ENCODE data around the gene ARHGEF37. TPM values are rescaled to one million over a fixed set of nuclear protein-coding genes. Genes with fewer than 3 reads are reported as not detected.

Gene ARHGEF37
- total and polyA plus RNA-seq, 9 of the 15 experiments (the other 6 are each of a cell fraction or from before 2014, with no cell fraction given) = 0.01 to 0.27 (median 0.05) TPM

DNA sequence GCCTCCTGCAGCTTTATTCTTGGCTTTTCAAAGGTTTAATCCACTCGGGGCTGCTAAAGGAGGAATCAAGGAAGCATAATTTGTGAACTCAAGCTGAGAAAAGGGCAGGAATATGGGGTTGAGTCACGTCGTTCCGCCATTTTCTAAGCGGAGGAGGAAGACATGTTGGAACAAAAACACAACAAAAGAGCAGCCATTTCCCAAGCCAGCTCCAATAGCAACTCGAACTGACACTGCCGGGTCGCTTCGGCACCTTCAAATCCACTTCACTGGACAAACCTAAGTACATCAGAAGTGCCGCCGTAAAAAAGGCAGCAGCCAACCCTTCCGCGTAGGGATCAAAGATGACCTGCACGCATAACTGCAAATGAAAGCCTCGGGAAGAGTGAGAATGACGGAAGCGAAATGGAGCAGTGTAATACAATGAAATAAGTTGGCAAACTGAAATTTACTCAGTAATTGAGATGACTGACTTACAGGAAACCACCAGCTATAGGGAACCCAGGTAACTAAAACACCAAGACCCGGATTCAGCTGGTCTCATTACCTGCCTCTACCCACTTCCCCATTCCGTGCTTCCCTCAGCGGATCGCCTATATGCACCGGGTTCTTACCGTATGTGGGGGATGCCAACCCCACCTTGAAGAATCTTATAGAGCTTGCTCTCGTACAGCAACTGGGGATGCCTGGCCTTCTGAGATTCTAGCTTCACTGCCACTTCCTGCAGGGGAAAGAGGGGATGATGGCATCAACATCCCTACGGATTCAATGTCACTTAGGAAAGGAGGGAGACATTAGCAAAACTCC is 31.6 kb upstream of the ARHGEF37 start (continued):
- TF ChIP-seq, protein P1, sequence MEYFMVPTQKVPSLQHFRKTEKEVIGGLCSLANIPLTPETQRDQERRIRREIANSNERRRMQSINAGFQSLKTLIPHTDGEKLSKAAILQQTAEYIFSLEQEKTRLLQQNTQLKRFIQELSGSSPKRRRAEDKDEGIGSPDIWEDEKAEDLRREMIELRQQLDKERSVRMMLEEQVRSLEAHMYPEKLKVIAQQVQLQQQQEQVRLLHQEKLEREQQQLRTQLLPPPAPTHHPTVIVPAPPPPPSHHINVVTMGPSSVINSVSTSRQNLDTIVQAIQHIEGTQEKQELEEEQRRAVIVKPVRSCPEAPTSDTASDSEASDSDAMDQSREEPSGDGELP (CRISPR knock-in tag; IDR thresholded peaks at IDR 0.05; ENCODE audit: borderline replicate concordance) = peak; percentile 55; the same call in 1 of the 2 replicates
- no peak for TF ChIP-seq CHD4 (IDR thresholded peaks at IDR 0.05; ENCODE audit: insufficient read depth, insufficient replicate concordance, low read depth, low read length, poor library complexity, severe bottlenecking)

DNA sequence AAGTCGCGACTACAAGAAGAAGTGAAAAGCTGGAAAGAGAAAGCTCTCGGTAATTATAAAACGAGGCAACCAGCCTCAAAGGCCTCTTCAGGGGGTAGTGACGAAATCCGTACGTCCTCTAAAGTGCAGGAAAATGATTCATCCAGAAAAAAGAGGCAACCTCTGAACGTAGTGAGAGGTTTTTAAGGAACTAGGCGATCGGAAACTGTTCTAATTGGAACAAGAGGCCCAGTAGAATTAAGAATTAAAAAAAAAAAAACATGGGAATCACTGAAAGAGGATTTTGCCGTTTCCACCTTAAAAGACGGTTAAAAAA is 31.1 kb upstream of the ARHGEF37 start:
- FAIRE-seq (no peak), DNase-seq (ENCODE audit: extremely low read depth in 1 of 4, low spot score in 3 of 4) (peak in 2 of 4 experiments; percentile 21 to 33), ATAC-seq (no peak)
- peaks cover 70% of the 10 kb centered on the region for H3K79me2 ChIP-seq (ENCODE audit: control insufficient read depth, insufficient read depth, low read length)
- H3K9me3 ChIP-seq (replicated peaks; ENCODE audit: control insufficient read depth, insufficient read depth, low read depth, low read length) = no peaks in the 10 kb centered on the region
- H2AFZ ChIP-seq (ENCODE audit: low read depth, low read length) = no peak overlapping the region
- in situ Hi-C loops (cut with MboI) = loop anchor here (5.0 to 25.0 kb wide), 3 partner anchors 108 to 413 kb away; partner anchors contain the start of gene ABLIM3
- BruUV-seq (replicated peaks) = no TSS peak
- WGBS (ENCODE audit: insufficient coverage, low coverage, missing lambda C conversion rate) = 0% methylated on average over 12 of the region's 12 CpGs
- H3K9ac ChIP-seq (ENCODE audit: insufficient read depth in 1 of 2, low read depth in 2 of 2, low read length in 2 of 2) = peak overlapping the region; percentile 98 to 100
- peaks cover 13% of the 10 kb centered on the region; the same call in 1 of the 2 replicates for H4K20me1 ChIP-seq (replicated peaks; ENCODE audit: control insufficient read depth, insufficient read depth, low read length)
- peaks cover 53% of the 10 kb centered on the region for H3K36me3 ChIP-seq (ENCODE audit: control insufficient read depth, insufficient read depth, low read length)
- H3K27ac ChIP-seq (ENCODE audit: extremely low read depth, low read depth, low read length) = peak overlapping the region; percentile 82
- intact Hi-C loops (cut with micrococcal nuclease) = no loop called here
- H3K27me3 ChIP-seq (ENCODE audit: control insufficient read depth in 2 of 2, insufficient read depth in 2 of 2, low read length in 2 of 2) = no peaks in the 10 kb centered on the region
- peaks cover 6 to 10% of the 10 kb centered on the region in 2 experiments; a peak in 4 of 5 replicates for H3K4me1 ChIP-seq (replicated peaks in 1 of 2; ENCODE audit: control insufficient read depth in 2 of 2, insufficient read depth in 2 of 2, low read length in 2 of 2)
- H3K4me2 ChIP-seq (ENCODE audit: insufficient read depth, low read length) = peak overlapping the region; percentile 94
- H3K9me1 ChIP-seq (ENCODE audit: control insufficient read depth, insufficient read depth, low read length) = no peaks in the 10 kb centered on the region
- ChIA-PET POLR2A (interaction anchor here (0.8 to 3.6 kb wide), 20 partner anchors 9 to 198 kb away, joined by 3 to 13 read pairs (median 4); no protein-coding TSS in a partner anchor), CTCF (ENCODE audit: low intra/inter-chr PET ratio) (no interaction called here)
- peak overlapping the region; percentile 97 for H3K4me3 ChIP-seq
- TF ChIP-seq, protein P2, sequence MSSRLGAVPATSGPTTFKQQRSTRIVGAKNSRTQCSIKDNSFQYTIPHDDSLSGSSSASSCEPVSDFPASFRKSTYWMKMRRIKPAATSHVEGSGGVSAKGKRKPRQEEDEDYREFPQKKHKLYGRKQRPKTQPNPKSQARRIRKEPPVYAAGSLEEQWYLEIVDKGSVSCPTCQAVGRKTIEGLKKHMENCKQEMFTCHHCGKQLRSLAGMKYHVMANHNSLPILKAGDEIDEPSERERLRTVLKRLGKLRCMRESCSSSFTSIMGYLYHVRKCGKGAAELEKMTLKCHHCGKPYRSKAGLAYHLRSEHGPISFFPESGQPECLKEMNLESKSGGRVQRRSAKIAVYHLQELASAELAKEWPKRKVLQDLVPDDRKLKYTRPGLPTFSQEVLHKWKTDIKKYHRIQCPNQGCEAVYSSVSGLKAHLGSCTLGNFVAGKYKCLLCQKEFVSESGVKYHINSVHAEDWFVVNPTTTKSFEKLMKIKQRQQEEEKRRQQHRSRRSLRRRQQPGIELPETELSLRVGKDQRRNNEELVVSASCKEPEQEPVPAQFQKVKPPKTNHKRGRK (tag; IDR thresholded peaks at IDR 0.05) = 0 out of 2 replicates have a peak, but pooled peaks have one; percentile 42
- TF ChIP-seq FOXP1 (CRISPR knock-in tag; IDR thresholded peaks at IDR 0.05) (no peak), CEBPB (tag; IDR thresholded peaks at IDR 0.05) (peak; percentile 49; the same call in 1 of the 2 replicates), RFX1 (IDR thresholded peaks at IDR 0.05) (no peak)
- TF ChIP-seq, protein P3, sequence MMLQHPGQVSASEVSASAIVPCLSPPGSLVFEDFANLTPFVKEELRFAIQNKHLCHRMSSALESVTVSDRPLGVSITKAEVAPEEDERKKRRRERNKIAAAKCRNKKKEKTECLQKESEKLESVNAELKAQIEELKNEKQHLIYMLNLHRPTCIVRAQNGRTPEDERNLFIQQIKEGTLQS (IDR thresholded peaks at IDR 0.05) = peak; percentile 58
- TF ChIP-seq, protein P3 (CRISPR knock-in tag; conservative IDR thresholded peaks at IDR 0.05) = no peak
- TF ChIP-seq, protein P4, sequence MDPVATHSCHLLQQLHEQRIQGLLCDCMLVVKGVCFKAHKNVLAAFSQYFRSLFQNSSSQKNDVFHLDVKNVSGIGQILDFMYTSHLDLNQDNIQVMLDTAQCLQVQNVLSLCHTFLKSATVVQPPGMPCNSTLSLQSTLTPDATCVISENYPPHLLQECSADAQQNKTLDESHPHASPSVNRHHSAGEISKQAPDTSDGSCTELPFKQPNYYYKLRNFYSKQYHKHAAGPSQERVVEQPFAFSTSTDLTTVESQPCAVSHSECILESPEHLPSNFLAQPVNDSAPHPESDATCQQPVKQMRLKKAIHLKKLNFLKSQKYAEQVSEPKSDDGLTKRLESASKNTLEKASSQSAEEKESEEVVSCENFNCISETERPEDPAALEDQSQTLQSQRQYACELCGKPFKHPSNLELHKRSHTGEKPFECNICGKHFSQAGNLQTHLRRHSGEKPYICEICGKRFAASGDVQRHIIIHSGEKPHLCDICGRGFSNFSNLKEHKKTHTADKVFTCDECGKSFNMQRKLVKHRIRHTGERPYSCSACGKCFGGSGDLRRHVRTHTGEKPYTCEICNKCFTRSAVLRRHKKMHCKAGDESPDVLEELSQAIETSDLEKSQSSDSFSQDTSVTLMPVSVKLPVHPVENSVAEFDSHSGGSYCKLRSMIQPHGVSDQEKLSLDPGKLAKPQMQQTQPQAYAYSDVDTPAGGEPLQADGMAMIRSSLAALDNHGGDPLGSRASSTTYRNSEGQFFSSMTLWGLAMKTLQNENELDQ (CRISPR knock-in tag; IDR thresholded peaks at IDR 0.05; ENCODE audit: borderline replicate concordance) = 0 out of 2 replicates have a peak, but pooled peaks have one; percentile 79
- TF ChIP-seq, protein P5, sequence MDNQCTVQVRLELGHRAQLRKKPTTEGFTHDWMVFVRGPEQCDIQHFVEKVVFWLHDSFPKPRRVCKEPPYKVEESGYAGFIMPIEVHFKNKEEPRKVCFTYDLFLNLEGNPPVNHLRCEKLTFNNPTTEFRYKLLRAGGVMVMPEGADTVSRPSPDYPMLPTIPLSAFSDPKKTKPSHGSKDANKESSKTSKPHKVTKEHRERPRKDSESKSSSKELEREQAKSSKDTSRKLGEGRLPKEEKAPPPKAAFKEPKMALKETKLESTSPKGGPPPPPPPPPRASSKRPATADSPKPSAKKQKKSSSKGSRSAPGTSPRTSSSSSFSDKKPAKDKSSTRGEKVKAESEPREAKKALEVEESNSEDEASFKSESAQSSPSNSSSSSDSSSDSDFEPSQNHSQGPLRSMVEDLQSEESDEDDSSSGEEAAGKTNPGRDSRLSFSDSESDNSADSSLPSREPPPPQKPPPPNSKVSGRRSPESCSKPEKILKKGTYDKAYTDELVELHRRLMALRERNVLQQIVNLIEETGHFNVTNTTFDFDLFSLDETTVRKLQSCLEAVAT (IDR thresholded peaks at IDR 0.05) = 0 out of 4 replicates have a peak, but pooled peaks of 1 of the 2 experiments have one; percentile 1

All from K562 (cell line).